Measurements from ENCODE around the gene C1QTNF1. TPM values are rescaled to one million over a fixed set of nuclear protein-coding genes. Genes with fewer than 3 reads are reported as not detected.

C1QTNF1 gene
- total RNA-seq, 2 donors from 2014 or later, result 14.6 to 16.7 TPM

GRCh38 chr17:79094261-79094660 lies 70.3 kb downstream of the C1QTNF1 start:
- DNase-seq, result no peak
- intact Hi-C loops (cut with DNase I, micrococcal nuclease), result no loop called here

DNA sequence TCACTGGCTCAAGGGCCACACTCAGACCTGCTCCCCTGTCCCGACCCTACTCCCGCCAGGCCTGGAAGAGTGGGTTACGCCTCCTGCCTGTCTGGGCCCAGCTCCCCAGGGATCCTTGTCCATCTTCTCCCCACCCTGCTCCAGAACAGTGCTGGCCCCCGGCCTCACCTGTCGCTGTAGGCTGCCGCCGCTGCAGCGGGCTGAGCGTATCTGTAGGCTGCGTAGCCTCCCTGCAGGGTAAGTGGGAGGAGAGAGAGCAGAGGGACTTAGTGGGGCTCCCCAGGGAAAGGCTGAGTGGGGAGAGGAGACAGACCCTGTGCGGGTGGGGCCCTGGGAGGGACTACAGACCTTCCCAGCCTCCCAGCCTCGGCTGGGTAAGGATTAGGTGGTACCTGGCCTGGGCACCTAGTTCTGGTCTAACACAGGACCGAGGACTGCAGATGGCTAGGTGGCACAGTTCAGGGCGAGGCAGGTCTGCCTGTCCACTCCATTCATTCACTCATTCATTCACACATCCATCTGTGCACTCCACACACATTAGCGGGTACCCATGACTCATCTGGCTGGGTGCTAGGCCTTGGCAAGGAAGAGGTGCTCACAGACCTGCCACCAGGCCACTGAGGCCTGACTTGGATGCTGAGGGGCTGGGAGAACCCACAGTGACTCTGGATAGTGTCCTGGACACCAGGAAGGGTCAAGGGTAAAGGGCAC lies 71.5 kb downstream of the C1QTNF1 start:
- intact Hi-C loops (cut with DNase I, micrococcal nuclease), result no loop called here
- DNase-seq (no peak), ATAC-seq (no peak)

More at GRCh38 chr17:79094261-79094660, 70.3 kb downstream of the C1QTNF1 start:
- ATAC-seq, result no peak

GRCh38 chr17:79096477-79096876 lies 72.5 kb downstream of the C1QTNF1 start:
- intact Hi-C loops (cut with DNase I, micrococcal nuclease), result no loop called here
- DNase-seq (no peak), ATAC-seq (no peak)

DNA sequence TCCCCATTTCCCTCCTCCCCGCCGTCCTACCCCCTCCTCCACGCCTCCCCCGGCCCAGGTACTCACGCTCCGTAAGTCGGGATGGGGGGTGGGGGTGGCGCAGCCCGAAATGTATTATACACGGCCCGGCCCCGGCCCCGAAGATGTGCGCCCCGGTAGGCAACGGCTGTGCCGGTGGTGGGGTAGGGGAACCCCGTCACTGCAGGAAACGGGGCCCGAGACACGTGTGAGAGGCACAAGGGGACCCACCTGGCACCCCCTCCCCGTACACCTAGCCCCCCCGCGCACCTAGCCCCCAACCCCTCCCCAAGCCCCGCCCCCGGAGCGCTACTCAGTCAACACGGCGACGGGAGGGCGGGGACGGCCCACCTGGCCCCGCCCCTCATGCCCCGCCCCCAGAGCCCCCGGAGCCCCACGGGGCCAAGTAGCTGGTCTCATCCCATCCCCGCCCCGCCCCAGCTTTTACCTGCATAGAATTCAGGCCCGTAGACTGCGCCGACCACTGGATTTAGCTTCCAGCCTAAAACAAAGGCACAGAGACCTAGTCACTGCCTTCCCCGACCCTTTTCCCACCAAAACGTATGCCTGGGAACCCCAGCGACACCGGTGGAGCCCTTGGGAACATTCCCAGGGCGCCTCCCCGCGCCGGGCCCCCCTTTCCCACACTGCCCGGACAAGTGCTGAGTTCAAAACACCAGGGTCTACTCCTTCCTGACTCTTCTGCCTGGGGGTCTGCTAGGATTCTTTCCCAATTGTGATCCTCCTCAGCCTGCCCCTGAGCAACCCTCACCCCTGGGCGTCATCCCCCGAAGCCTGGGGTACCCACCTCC lies 73.5 kb downstream of the C1QTNF1 start:
- intact Hi-C loops (cut with DNase I, micrococcal nuclease), result no loop called here
- no peak for ATAC-seq

GRCh38 chr17:79098282-79098867 lies 74.4 kb downstream of the C1QTNF1 start:
- ATAC-seq, result no peak
- DNase-seq, result no peak
- intact Hi-C loops (cut with DNase I, micrococcal nuclease), result no loop called here

More for the DNA sequence above, 73.5 kb downstream of the C1QTNF1 start:
- no peak for DNase-seq

Other genes starting within 250 kb of the C1QTNF1 start
- gene CYTH1, start 241.9 kb upstream of the C1QTNF1 start, total RNA-seq, result 10 to 100 TPM; 70.6 to 79.0 TPM
- gene USP36, start 183.4 kb upstream of the C1QTNF1 start, total RNA-seq, result 10 to 100 TPM; 35.7 to 45.1 TPM
- gene CEP295NL, start 121.0 kb upstream of the C1QTNF1 start, total RNA-seq, result 1 to 10 TPM; 1.1 to 1.3 TPM
- 100 to 1,000 TPM in 1 of 2 donors, 10 to 100 TPM in 1; 45.5 to 133 TPM for gene TIMP2, start 98.8 kb upstream of the C1QTNF1 start, total RNA-seq
- 100 to 1,000 TPM; 687 to 857 TPM for gene LGALS3BP, start 44.2 kb upstream of the C1QTNF1 start, total RNA-seq
- gene CANT1, start 14.4 kb upstream of the C1QTNF1 start, total RNA-seq, result 100 to 1,000 TPM; 302 to 322 TPM
- gene ENGASE, start 50.7 kb downstream of the C1QTNF1 start, total RNA-seq, result 10 to 100 TPM; 85.4 to 89.5 TPM

Measured in left colon (tissue), 2 donors.